Right lobe of liver (tissue), 4 donors: ENCODE data around the gene PPP2R5C.

Source experiments
- POLR2A ChIP-seq: fragments of 450-650 bp; IDR thresholded peaks from one replicate; pipeline ENCODE4 v1.6.1; 2017; ENCODE audit warnings: antibody characterized with exemption, mild to moderate bottlenecking
- TF ChIP-seq, protein P1 (sequence below), 4 donors: fragments of 200-600 bp in 3 of 4; fragments of 450-650 bp in 1 of 4; IDR thresholded peaks; one replicate each; pipeline versions ENCODE4 v1.5.1 to v1.8.0; 2016 to 2022; ENCODE audit warnings: antibody characterized with exemption in 4 of 4, mild to moderate bottlenecking in 2 of 4
- donor health status: DM: no; HTN: no; CAD: no.
- donor health status: DM: no; HTN: no; CAD: no.
- donor health status: DM: no; HTN: yes; CAD: no.

DNA sequence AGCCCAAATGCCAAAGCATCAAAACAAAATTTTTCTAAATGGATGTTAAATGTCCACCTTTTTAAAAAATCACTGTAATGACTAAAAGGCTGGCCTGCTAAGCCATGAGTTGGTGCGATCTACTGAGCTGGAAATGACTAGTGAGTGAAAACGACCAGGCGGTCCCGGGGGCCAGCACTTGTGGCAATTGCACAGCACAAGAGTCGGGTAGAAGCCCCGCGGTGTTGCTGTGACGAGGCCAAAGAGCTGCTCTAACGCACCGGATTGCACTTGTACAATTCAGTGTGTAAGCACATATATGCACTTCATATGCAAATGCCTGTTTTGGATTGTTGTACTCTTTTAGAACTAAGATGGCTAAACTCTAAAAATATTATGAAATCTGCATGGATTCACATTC lies 138.7 kb downstream of the PPP2R5C start:
- TF ChIP-seq, protein P1, sequence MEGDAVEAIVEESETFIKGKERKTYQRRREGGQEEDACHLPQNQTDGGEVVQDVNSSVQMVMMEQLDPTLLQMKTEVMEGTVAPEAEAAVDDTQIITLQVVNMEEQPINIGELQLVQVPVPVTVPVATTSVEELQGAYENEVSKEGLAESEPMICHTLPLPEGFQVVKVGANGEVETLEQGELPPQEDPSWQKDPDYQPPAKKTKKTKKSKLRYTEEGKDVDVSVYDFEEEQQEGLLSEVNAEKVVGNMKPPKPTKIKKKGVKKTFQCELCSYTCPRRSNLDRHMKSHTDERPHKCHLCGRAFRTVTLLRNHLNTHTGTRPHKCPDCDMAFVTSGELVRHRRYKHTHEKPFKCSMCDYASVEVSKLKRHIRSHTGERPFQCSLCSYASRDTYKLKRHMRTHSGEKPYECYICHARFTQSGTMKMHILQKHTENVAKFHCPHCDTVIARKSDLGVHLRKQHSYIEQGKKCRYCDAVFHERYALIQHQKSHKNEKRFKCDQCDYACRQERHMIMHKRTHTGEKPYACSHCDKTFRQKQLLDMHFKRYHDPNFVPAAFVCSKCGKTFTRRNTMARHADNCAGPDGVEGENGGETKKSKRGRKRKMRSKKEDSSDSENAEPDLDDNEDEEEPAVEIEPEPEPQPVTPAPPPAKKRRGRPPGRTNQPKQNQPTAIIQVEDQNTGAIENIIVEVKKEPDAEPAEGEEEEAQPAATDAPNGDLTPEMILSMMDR (IDR thresholded peaks at IDR 0.05), result no peak
- no peak for TF ChIP-seq POLR2A
